GM21529 (cell line): ENCODE measurements around the gene FBXO11.
A peak's percentile ranks its signal among the peaks of the same experiment; 100 is the strongest.
"Not testable (repeated sequence)": the region's sequence is repeated elsewhere in the genome, so short reads cannot be mapped to it uniquely, and the experiment has no call there.

Source experiments
- ATAC-seq: cut with Tn5 transposase; IDR thresholded peaks from one replicate; pipeline ENCODE4 v1.9.1; 2021; ENCODE audit not compliant: unreplicated experiment

The FBXO11 gene

GRCh38 chr2:47906157-47907038 lies at the start of gene FBXO11:
Gene FBXO11 (minus strand): TSS chr2:47906498. CDS start chr2:47905720, 778 bp downstream.
- ATAC-seq, result peak; percentile 84

- no peak for ATAC-seq
Measured at GRCh38 chr2:47950340-47951301, 44.3 kb upstream of the FBXO11 start.

- no peak for ATAC-seq
Measured at GRCh38 chr2:47946593-47946992, 40.3 kb upstream of the FBXO11 start.

DNA sequence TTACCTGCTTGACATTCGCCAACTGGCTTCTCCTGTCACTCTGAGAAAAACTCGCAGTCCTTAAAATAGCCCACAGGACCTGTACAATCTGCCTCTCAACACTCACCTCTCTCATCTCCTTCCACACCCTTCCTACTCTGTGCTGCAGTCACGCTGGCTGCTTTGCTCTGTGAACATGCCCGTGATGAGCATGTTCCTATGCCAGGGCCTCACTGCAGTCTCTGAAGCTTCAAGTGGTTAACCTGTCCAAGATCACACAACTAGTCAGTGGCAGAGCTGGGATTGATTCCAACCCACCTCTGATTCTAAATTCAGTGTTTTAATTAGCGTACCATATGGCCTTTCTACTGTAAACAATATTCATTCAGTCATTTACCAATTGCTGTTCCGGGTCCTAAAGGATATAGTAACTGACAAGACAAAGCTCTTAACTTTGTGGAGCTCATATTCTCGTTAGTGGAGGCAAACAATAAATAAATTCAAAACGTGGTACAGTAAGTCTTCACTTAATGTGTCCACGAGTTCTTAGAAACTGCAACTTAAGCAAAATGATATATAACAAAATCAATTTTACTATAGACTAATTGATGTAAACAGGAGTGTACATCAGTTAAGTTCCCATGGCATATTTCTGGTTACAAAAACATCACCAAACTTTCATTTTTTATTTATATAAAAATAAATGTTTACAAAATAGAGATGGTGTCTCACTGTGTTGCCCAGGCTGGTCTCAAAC lies 38.9 kb upstream of the FBXO11 start:
- ATAC-seq, result no peak

- no peak for ATAC-seq
Measured at GRCh38 chr2:47941936-47942335, 35.6 kb upstream of the FBXO11 start.

DNA sequence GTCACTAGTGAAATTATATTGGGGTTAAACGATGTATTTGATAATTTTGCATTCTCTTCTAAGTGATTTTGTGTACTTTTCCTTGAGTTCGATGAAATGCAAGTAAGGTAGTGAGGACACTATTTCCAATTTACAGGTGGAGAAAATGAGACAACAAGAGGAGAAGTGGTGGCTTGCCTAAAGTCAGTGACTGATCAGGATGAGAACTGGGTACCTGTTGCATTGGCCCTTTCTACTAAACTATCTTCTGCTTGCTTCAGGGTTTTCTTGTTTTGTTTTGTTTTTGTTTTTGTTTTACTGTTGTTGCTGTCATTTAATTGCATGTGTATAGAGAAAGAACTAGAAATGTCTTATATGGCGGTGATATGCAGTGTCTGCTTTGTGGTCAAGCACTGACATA lies 31.4 kb upstream of the FBXO11 start:
- ATAC-seq, result no peak

GRCh38 chr2:47935071-47935470 lies 28.8 kb upstream of the FBXO11 start:
- ATAC-seq, result no peak

GRCh38 chr2:47918043-47918442 lies 11.7 kb upstream of the FBXO11 start:
- ATAC-seq, result no peak

DNA sequence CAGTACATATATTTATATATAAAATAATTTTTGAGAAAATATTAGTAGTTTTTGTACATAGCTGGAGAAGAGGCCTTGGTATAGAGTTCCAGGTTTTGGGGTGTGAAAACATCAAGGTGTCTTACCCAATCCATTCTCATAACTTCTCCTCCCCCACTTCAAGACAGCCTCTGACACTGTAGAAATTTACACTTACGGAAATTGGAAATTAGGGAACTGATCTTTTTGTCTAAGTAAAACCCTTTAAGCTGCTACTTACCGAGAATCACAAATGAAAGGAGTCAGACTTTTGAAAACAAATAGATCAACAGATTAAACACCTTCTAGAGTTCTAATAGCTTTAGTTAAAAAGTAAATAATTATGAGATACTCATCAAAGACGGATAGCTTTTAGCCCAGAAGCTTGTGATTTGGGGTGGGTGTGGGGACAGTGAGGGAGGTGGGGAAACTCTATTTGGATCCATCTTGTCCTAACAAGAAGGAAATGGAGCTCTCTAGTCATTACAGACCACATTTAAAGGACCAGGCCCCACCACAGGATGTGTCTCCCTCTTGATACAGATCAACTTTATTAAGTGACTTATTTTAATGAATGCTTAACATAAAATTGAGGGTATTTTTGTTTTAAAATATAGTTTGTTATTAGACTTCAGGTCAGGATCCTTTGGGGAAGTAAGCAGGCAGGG lies 11.1 kb upstream of the FBXO11 start:
- ATAC-seq, result no peak

DNA sequence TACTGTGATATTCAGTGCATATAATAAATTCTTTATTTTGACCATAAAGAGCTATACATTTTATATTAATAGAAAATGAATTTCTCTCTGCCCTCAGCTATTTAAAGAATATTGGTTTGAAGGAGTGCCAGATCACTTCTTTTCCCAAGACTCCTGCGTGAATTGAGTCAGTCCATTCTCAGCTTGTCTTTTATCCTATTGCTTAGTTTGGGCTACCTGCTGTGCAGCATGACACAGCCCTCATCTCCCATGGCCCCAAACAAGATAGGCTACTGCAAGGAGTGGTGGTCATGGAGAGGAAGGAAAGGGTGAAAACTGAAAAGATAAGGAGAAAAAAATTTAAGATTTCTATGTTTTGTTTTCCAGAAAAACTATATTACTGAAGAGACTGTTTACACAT lies 10.1 kb upstream of the FBXO11 start:
- no peak for ATAC-seq

- not testable (repeated sequence) for ATAC-seq
Measured at GRCh38 chr2:47910662-47911061, 4.4 kb upstream of the FBXO11 start.

GRCh38 chr2:47908682-47909081 lies 2.4 kb upstream of the FBXO11 start:
- ATAC-seq, result no peak

GRCh38 chr2:47907039-47907781 lies 912 bp upstream of the FBXO11 start:
- ATAC-seq, result no peak

DNA sequence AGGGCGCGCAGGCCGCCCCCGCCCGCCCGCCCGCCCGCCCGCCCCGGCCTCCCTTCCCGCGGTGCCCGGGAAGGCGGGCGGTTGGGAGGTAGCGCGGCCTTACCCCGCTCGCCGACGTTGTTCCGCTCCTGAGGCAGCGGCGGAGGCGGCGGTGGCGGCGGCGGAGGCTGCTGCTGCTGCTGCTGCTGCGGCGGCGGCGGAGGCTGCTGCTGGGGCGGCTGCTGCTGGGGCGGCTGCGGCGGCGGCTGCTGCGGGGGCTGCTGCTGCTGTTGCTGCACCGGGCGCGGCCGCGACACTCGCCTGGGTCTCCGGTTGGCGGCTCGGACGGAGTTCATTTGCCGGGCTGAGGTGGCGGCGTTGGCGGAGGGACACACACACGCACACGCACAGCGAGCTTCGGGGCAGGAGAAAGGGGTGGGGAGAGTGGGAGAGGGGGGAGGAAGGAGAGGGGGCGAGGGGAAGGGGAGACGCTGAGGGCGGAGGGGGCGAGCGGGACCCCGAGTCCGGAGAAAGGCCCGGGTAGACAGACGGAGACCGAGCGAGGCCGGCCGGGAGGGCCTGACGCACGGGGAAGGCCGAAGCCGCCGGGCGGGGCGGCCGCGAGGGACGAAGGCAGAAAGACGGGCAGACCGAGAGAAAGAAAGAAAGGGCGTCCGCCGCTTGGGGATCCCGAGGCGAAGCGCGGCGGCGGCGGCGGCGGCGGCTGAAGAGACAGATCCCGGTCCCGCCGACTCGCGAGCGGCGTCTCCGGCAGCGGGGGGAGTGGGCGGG lies 727 bp downstream of the FBXO11 start:
- peak; percentile 4 for ATAC-seq

GRCh38 chr2:47903781-47904490 lies 2.4 kb downstream of the FBXO11 start:
- ATAC-seq, result no peak

GRCh38 chr2:47901892-47902291 lies 4.4 kb downstream of the FBXO11 start:
- ATAC-seq, result not testable (repeated sequence)

DNA sequence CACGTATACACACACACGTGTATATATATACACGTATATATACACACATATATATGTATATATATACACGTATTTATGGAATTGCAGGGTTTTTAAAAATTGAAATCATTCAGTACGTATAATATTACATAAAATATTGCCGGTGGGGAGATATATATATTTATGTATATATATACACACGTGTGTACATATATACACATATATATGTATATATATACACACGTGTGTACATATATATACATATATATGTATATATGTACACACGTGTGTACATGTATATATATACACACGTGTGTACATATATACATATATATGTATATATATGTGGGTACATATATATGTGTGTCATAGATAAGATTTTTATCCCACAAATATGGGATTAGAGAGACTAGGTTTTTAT lies 5.4 kb downstream of the FBXO11 start:
- no peak for ATAC-seq
